GM12878 (cell line): Measurements from ENCODE around the gene CHD1L. TPM values are rescaled to one million over a fixed set of nuclear protein-coding genes. Genes with fewer than 3 reads are reported as not detected.

ENCODE experiments used
- ASH2L ChIP-seq: fragments of 300-600, 200-600 bp; sonication (generic); IDR thresholded peaks from 2 replicates; pipeline ENCODE4 v1.6.1; 2017; ENCODE audit warnings: low read depth, mild to moderate bottlenecking, borderline replicate concordance
- BMI1 ChIP-seq: fragments of 450-650 bp; IDR thresholded peaks from 2 replicates; pipeline ENCODE4 v1.6.1; 2016; ENCODE audit warnings: mild to moderate bottlenecking, moderate library complexity, borderline replicate concordance
- E2F8 ChIP-seq: fragments of 450-650 bp; IDR thresholded peaks from 2 replicates; pipeline ENCODE4 v1.6.1; 2018; ENCODE audit warnings: mild to moderate bottlenecking, low read depth, moderate library complexity; ENCODE audit not compliant: partially characterized antibody
- ETV6 ChIP-seq, 2 experiments: fragments of 450-650 bp in 1 of 2; IDR thresholded peaks in 1 of 2; conservative IDR thresholded peaks in 1 of 2; 2 replicates each; pipeline ENCODE4 v1.6.1; 2014; ENCODE audit warnings: antibody characterized with exemption in 1 of 2, borderline replicate concordance in 1 of 2, low read depth in 1 of 2, mild to moderate bottlenecking in 1 of 2, moderate library complexity in 1 of 2
- IKZF2 ChIP-seq, 2 experiments: fragments of 450-650 bp; IDR thresholded peaks; 2 replicates each; pipeline ENCODE4 v1.6.1; 2017; ENCODE audit warnings: mild to moderate bottlenecking in 2 of 2, moderate library complexity in 2 of 2
- JUNB ChIP-seq: IDR thresholded peaks from 2 replicates; pipeline ENCODE4 v1.6.1; 2016; ENCODE audit warnings: antibody characterized with exemption, mild to moderate bottlenecking
- MLLT1 ChIP-seq: fragments of 450-650 bp; IDR thresholded peaks from 2 replicates; pipeline ENCODE4 v1.6.1; 2016; ENCODE audit warnings: mild to moderate bottlenecking
- PML ChIP-seq: IDR thresholded peaks from 2 replicates; pipeline ENCODE4 v1.6.1; 2012; ENCODE audit warnings: low read length, inconsistent platforms
- SREBF1 ChIP-seq: IDR thresholded peaks from 2 replicates; pipeline ENCODE4 v1.6.1; 2012; ENCODE audit warnings: mild to moderate bottlenecking, low read length
- SREBF2 ChIP-seq: IDR thresholded peaks from 2 replicates; pipeline ENCODE4 v1.6.1; 2012; ENCODE audit warnings: mild to moderate bottlenecking, low read length
- polyA plus RNA-seq, 11 experiments: library from polyadenylated mRNA; depleted of rRNA in 4 of 11; unstranded in 6 of 11; stranded (reverse) in 5 of 11; fragments of >200 nt; fragmentation: Nextera tagmentation in 4 of 11; fragmentation: Illumina TruSeq in 1 of 11; extraction: Ambion mirVana in 4 of 11; extraction: Trizol in 1 of 11; gene quantifications; 1 replicate in 1 of 11; 2 replicates in 10 of 11; pipeline versions ENCODE4 v1.2.1 to v1.2.3, GENCODE V29; 2011 to 2016; ENCODE audit warnings: inconsistent platforms in 2 of 11, missing spikeins in 2 of 11, low read depth in 1 of 11
- total RNA-seq, 4 experiments: library from RNA; depleted of rRNA in 3 of 4; stranded (reverse); fragments of >200 nt in 3 of 4; fragmentation: Illumina TruSeq in 1 of 4; extraction: Trizol in 1 of 4; gene quantifications; 2 replicates each; pipeline versions ENCODE4 v1.2.1 to v1.2.3, GENCODE V29; 2013 to 2021

The CHD1L gene
- total and polyA plus RNA-seq, 10 of the 15 experiments (the other 5 are each of a cell fraction or from before 2014, with no cell fraction given) = 21.2 to 54.2 (median 44.5) TPM

GRCh38 chr1:147243228-147243685 lies 773 bp downstream of the CHD1L start (continued):
- no peak for TF ChIP-seq PML
- 0 out of 4 replicates have a peak, but pooled peaks of 1 of the 2 experiments have one; percentile 17 for TF ChIP-seq IKZF2 (IDR thresholded peaks at IDR 0.05)
- no peak for TF ChIP-seq ETV6 (conservative IDR thresholded peaks at IDR 0.05 in 1 of 2, IDR thresholded peaks at IDR 0.05 in 1 of 2; ENCODE audit: borderline replicate concordance in 1 of 2, low read depth in 1 of 2)
- 0 out of 2 replicates have a peak, but pooled peaks have one; percentile 9 for TF ChIP-seq ASH2L
- 0 out of 2 replicates have a peak, but pooled peaks have one; percentile 43 for TF ChIP-seq MLLT1
- no peak for TF ChIP-seq BMI1
- no peak for TF ChIP-seq SREBF1
- no peak for TF ChIP-seq E2F8
- no peak for TF ChIP-seq JUNB
- no peak for TF ChIP-seq SREBF2
- TF ChIP-seq, all 136 proteins: peak for 5
